LoVo (cell line): ENCODE measurements around the gene MARCHF3.
"Not testable (repeated sequence)": the region's sequence is repeated elsewhere in the genome, so short reads cannot be mapped to it uniquely, and the experiment has no call there.

Experiments used
- DNase-seq: peaks from one replicate; pipeline ENCODE4 v3.0.0-alpha.2; 2016; ENCODE audit warnings: low spot score

Gene MARCHF3

GRCh38 chr5:127051591-127051990 is 21.2 kb upstream of the MARCHF3 start:
- DNase-seq = no peak

GRCh38 chr5:127046343-127047072 is 16.1 kb upstream of the MARCHF3 start:
- no peak for DNase-seq

- no peak for DNase-seq
Measured at GRCh38 chr5:127042593-127042992, 12.2 kb upstream of the MARCHF3 start.

- DNase-seq = peak; percentile 32
Measured at GRCh38 chr5:127041571-127041970, 11.2 kb upstream of the MARCHF3 start.

GRCh38 chr5:127040796-127041520 is 10.6 kb upstream of the MARCHF3 start:
- DNase-seq = peak; percentile 84

GRCh38 chr5:127038550-127038949 is 8.2 kb upstream of the MARCHF3 start:
- no peak for DNase-seq

GRCh38 chr5:127031863-127032232 is 1.5 kb upstream of the MARCHF3 start:
- DNase-seq = no peak

- DNase-seq = no peak
Measured at GRCh38 chr5:127031147-127031862, 947 bp upstream of the MARCHF3 start.

- peak; percentile 84 for DNase-seq
Measured at GRCh38 chr5:127029581-127030258, 638 bp downstream of the MARCHF3 start.

GRCh38 chr5:127028822-127029457 is 1.4 kb downstream of the MARCHF3 start:
- no peak for DNase-seq

GRCh38 chr5:127027539-127027938 is 2.8 kb downstream of the MARCHF3 start:
- DNase-seq = no peak

GRCh38 chr5:127026166-127026565 is 4.2 kb downstream of the MARCHF3 start:
- no peak for DNase-seq

- no peak for DNase-seq
Measured at GRCh38 chr5:127025467-127025866, 4.9 kb downstream of the MARCHF3 start.

- DNase-seq = no peak
Measured at GRCh38 chr5:127024821-127025220, 5.5 kb downstream of the MARCHF3 start.

GRCh38 chr5:127023552-127024191 is 6.7 kb downstream of the MARCHF3 start:
- not testable (repeated sequence) for DNase-seq

GRCh38 chr5:127022846-127023245 is 7.5 kb downstream of the MARCHF3 start:
- DNase-seq = no peak

- DNase-seq = no peak
Measured at GRCh38 chr5:127019928-127020327, 10.4 kb downstream of the MARCHF3 start.

GRCh38 chr5:127016722-127017121 is 13.6 kb downstream of the MARCHF3 start:
- not testable (repeated sequence) for DNase-seq

- no peak for DNase-seq
Measured at GRCh38 chr5:127015716-127016115, 14.6 kb downstream of the MARCHF3 start.

- no peak for DNase-seq
Measured at GRCh38 chr5:127014573-127014972, 15.8 kb downstream of the MARCHF3 start.

- DNase-seq = no peak
Measured at GRCh38 chr5:127013407-127013806, 17.0 kb downstream of the MARCHF3 start.
